ENCODE results near the gene CRYGS. TPM values are rescaled to one million over a fixed set of nuclear protein-coding genes. Genes with fewer than 3 reads are reported as not detected.
A peak's percentile ranks its signal among the peaks of the same experiment; 100 is the strongest.

Gene CRYGS
- total RNA-seq (ENCODE audit: low replicate concordance) = 1.2 and 7.8 TPM in 2 replicates
- long read RNA-seq = 0 reads

- Mint-ChIP-seq H3K4me3 (no peak within 1 kb of the TSS), H3K9me3 (no peaks in the 10 kb centered on the region), H3K36me3 (peaks cover 8% of the 10 kb centered on the region)
Observed at GRCh38 chr3:186544281-186544680, at the start of gene CRYGS. Gene CRYGS (minus strand): TSS chr3:186544380. CDS start chr3:186544326, 54 bp downstream.

DNA sequence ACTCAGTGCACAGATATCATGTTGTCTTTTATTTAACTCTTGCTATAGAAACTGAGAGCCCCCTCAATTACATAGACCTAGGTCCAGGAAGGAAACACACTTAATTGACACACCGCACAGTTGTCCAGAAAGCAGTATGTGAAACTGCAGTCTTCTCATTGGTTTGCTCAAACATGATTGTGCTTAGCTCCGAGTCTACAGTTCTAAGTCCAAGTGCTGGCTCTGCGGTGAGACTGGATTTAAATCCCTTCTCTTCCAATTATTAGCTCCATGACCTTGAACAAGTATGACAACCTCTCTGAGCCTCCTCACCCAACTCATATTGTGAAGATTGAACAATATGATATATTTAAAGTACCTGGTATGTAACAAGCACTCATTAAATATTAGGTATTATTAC lies 49.7 kb upstream of the CRYGS start:
- Mint-ChIP-seq H3K27ac (no peak overlapping the region), H3K4me1 (ENCODE audit: unreplicated experiment) (peaks cover 6% of the 10 kb centered on the region), H3K9me3 (no peaks in the 10 kb centered on the region), H3K27me3 (no peaks in the 10 kb centered on the region), H3K4me3 (no peak overlapping the region), H3K36me3 (no peaks in the 10 kb centered on the region)
- no peak for TF ChIP-seq CTCF (conservative IDR thresholded peaks at IDR 0.05)
- no peak for DNase-seq (ENCODE audit: extremely low spot score, unreplicated experiment)

More at GRCh38 chr3:186544281-186544680, at the start of gene CRYGS:
- no peak for DNase-seq (ENCODE audit: extremely low spot score, unreplicated experiment)
- TF ChIP-seq CTCF (conservative IDR thresholded peaks at IDR 0.05) = no peak
- H3K27ac Mint-ChIP-seq = no peak within 1 kb of the TSS
- no peaks in the 10 kb centered on the region for H3K27me3 Mint-ChIP-seq
- peaks cover 8% of the 10 kb centered on the region for H3K4me1 Mint-ChIP-seq (ENCODE audit: unreplicated experiment)

DNA sequence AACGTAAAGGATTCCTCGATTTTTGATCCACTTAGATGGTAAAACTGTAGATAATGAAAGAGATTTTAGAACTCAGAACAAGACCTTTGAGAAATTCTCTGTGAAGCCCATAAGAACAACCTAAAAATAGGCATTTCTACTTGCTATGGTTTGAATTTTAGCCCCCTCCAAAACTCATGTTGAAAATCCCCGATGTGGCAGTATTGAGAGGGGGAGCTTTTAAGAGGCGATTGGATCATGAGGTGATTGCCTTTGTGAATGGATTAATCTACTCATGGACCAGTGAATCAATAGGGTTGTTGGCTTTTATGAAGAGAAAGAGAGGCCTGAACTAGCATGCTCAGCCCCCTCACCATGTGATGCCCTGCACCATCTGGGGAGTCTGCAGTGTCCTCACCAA lies 48.5 kb upstream of the CRYGS start:
- H3K27ac Mint-ChIP-seq = no peak overlapping the region
- no peak overlapping the region for H3K4me3 Mint-ChIP-seq
- TF ChIP-seq CTCF (conservative IDR thresholded peaks at IDR 0.05) = no peak
- H3K4me1 Mint-ChIP-seq (ENCODE audit: unreplicated experiment) = peaks cover 10% of the 10 kb centered on the region
- no peaks in the 10 kb centered on the region for H3K36me3 Mint-ChIP-seq
- no peaks in the 10 kb centered on the region for H3K27me3 Mint-ChIP-seq
- no peaks in the 10 kb centered on the region for H3K9me3 Mint-ChIP-seq
- DNase-seq (ENCODE audit: extremely low spot score, unreplicated experiment) = no peak

- Mint-ChIP-seq H3K4me1 (ENCODE audit: unreplicated experiment) (peaks cover 4% of the 10 kb centered on the region), H3K9me3 (no peaks in the 10 kb centered on the region), H3K27ac (peak overlapping the region; percentile 32), H3K27me3 (no peaks in the 10 kb centered on the region), H3K4me3 (no peak overlapping the region), H3K36me3 (no peaks in the 10 kb centered on the region)
- DNase-seq (ENCODE audit: extremely low spot score, unreplicated experiment) = no peak
- no peak for TF ChIP-seq CTCF (conservative IDR thresholded peaks at IDR 0.05)
Observed at GRCh38 chr3:186590580-186591295, 46.6 kb upstream of the CRYGS start.

DNA sequence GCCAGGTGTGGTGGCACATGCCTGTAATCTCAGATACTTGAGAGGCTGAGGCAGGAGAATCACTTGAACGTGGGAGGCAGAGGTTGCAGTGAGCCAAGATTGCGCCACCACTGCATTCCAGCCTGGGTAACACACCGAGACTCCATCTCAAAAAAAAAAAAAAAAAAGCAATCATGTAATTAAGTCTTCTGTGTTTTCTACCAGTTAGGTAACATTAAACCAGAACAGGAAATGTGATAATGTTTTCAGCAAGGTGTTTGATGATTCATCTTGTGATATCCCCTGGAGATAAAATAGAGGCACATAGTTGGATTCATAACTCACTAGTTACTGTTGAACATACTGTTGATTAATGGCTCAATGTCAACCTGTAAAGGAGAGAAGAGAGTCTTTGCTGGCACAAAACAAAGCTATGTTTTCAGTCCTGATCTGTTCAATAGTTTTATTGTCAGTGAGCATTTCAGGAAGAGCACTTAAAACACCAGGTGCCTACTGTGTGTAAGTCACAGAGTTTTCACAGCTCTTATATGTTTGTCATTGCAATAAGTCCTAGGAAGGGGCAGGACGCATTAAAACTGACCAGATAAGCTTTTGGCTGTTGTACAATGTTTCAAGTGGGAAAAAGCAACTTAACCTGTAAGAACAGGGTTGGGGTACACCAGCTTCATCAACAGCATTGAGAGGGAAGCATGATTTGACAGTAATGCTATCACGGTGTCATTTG lies 45.8 kb upstream of the CRYGS start:
- H3K4me1 Mint-ChIP-seq (ENCODE audit: unreplicated experiment) = peaks cover 4% of the 10 kb centered on the region
- no peak for DNase-seq (ENCODE audit: extremely low spot score, unreplicated experiment)
- H3K27ac Mint-ChIP-seq = peak overlapping the region; percentile 75
- H3K27me3 Mint-ChIP-seq = no peaks in the 10 kb centered on the region
- no peak for TF ChIP-seq CTCF (conservative IDR thresholded peaks at IDR 0.05)
- peaks cover under 1% of the 10 kb centered on the region for H3K36me3 Mint-ChIP-seq
- H3K4me3 Mint-ChIP-seq = peak overlapping the region; percentile 45
- no peaks in the 10 kb centered on the region for H3K9me3 Mint-ChIP-seq

Data from type B pancreatic cell (in vitro differentiated cells).